Pancreas (tissue), 10 donors: Measurements from ENCODE around the gene CD320. TPM values are rescaled to one million over a fixed set of nuclear protein-coding genes. Genes with fewer than 3 reads are reported as not detected.
A peak's percentile ranks its signal among the peaks of the same experiment; 100 is the strongest.
"Not testable (repeated sequence)": the region's sequence is repeated elsewhere in the genome, so short reads cannot be mapped to it uniquely, and the experiment has no call there.

Source experiments
- ATAC-seq, 4 donors: fragments of 200-7000 bp; cut with Tn5 transposase; one replicate each; pipeline versions ENCODE4 v1.8.0 to v1.9.1; 2020; ENCODE audit warnings: mild to moderate bottlenecking in 4 of 4, moderate library complexity in 4 of 4
- DNase-seq, 6 donors: peaks; one replicate each; pipeline ENCODE4 v3.0.0-alpha.2; 2020
- FAIRE-seq: peaks from 2 replicates; lab custom pipeline; 2012; peaks lifted over from hg19 to GRCh38; lab: Jason Lieb, UNC
- H3K27ac ChIP-seq, 4 donors: fragments of 200-600 bp; sonication (generic); 1 replicate in 3 of 4; 2 replicates in 1 of 4; pipeline versions ENCODE4 v1.5.0 to v1.8.0; 2020
- H3K27me3 ChIP-seq, 4 donors: fragments of 200-600 bp; one replicate each; pipeline ENCODE4 v1.8.0; 2021
- H3K36me3 ChIP-seq, 3 donors: fragments of 200-600 bp; sonication (generic) in 1 of 3; one replicate each; pipeline versions ENCODE4 v1.5.0 to v1.8.0; 2020 to 2021
- H3K4me1 ChIP-seq, 3 donors: fragments of 200-600 bp; one replicate each; pipeline ENCODE4 v1.8.0; 2021
- H3K4me3 ChIP-seq, 4 donors: fragments of 200-600 bp; sonication (generic) in 2 of 4; one replicate each; pipeline versions ENCODE4 v1.5.0 to v1.8.0; 2020 to 2021
- H3K9me3 ChIP-seq, 4 donors: fragments of 200-600 bp; one replicate each; pipeline ENCODE4 v1.8.0; 2021
- WGBS, 2 donors: extraction: QIAGEN DNeasy Blood & Tissue Kit; methylation state at CpG; one replicate each; pipeline ENCODE4 v1.1.7; 2013; 5-methylcytosine and 5-hydroxymethylcytosine counted together
- intact Hi-C, 3 donors: fragments of 100-400 bp; cut with DNase I; formaldehyde crosslinking; loops; one replicate each; pipeline versions ENCODE4 v1.11.1 to v1.14.2; 2022
- polyA plus RNA-seq, 2 donors: library from polyadenylated mRNA; stranded (reverse); fragments of 200-250 nt; gene quantifications; one replicate each; pipeline ENCODE4 v1.2.3, GENCODE V29; 2013
- total RNA-seq, 6 donors: library from RNA; stranded (reverse); fragmentation: NEBNext Ultra II Directional in 4 of 6; extraction: Animal tissue kit (Norgen Biotek cat#: 25700) in 4 of 6; gene quantifications; one replicate each; pipeline versions ENCODE4 v1.2.1 to v1.2.4, GENCODE V29; 2021 to 2023
- TF ChIP-seq, protein P1 (sequence below), 4 donors: fragments of 200-600 bp; sonication (generic) in 3 of 4; IDR thresholded peaks; one replicate each; pipeline versions ENCODE4 v1.5.0 to v1.8.0; 2021; ENCODE audit warnings: antibody characterized with exemption in 4 of 4
- donor health status: healthy with polysubstance abuse.
- donor health status: DM: no; HTN: no; CAD: no; lungs with moderate emphysema.
- donor health status: DM: no; HTN: no; CAD: no.
- donor health status: control.
- donor health status: control.
- donor health status: Bipolar disorder and iron deficiency.
- donor health status: DM: yes; HTN: yes; CAD: no.
- donor health status: DM: no; HTN: no; CAD: no.
- donor health status: DM: no; HTN: no; CAD: no.
- donor health status: DM: yes; HTN: yes; CAD: no.

Gene CD320
- total and polyA plus RNA-seq, 8 donors: 13.8 to 58.4 (median 20.9) TPM

DNA sequence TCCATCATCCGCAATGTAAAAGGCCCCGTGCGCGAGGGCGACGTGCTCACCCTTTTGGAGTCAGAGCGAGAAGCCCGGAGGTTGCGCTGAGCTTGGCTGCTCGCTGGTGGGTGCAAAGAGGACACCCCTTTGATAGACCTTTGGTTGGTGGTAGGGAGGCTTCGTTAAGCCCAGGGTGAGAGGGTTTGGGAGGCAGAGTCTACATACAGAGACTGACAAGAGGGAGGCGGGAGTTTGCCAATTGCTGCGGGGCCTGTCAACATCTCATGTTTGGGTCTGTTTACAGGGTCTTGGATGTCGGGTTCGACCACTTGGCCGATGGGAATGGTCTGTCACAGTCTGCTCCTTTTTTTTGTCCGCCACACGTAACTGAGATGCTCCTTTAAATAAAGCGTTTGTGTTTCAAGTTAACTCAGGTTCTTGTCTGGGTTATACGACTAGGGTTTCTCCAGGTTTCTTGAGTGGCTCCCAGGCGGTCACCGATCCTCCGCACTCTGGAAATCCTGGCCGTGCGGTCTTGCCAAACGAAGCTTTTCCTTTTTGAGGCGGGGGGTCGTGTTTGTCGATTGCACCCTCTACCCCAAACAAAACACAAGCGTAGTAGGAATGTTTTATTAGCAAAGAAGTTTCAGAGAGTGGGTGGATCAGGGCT lies 14.0 kb upstream of the CD320 start:
- Histone ChIP-seq H3K27ac (peak overlapping the region in 1 of 4 donors; percentile 61), H3K27me3 (no peaks in the 10 kb centered on the region), H3K36me3 (peaks cover 0 to 9% (median 6%) of the 10 kb centered on the region in 3 donors), H3K4me1 (peaks cover 8 to 23% (median 9%) of the 10 kb centered on the region in 3 donors), H3K4me3 (peak overlapping the region; percentile 61 to 93 (median 76)), H3K9me3 (no peaks in the 10 kb centered on the region)
- DNase-seq: no peak
- TF ChIP-seq, protein P1, sequence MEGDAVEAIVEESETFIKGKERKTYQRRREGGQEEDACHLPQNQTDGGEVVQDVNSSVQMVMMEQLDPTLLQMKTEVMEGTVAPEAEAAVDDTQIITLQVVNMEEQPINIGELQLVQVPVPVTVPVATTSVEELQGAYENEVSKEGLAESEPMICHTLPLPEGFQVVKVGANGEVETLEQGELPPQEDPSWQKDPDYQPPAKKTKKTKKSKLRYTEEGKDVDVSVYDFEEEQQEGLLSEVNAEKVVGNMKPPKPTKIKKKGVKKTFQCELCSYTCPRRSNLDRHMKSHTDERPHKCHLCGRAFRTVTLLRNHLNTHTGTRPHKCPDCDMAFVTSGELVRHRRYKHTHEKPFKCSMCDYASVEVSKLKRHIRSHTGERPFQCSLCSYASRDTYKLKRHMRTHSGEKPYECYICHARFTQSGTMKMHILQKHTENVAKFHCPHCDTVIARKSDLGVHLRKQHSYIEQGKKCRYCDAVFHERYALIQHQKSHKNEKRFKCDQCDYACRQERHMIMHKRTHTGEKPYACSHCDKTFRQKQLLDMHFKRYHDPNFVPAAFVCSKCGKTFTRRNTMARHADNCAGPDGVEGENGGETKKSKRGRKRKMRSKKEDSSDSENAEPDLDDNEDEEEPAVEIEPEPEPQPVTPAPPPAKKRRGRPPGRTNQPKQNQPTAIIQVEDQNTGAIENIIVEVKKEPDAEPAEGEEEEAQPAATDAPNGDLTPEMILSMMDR (IDR thresholded peaks at IDR 0.05): no peak
- intact Hi-C loops: no loop called here
- FAIRE-seq: no peak
- 8 to 12% methylated on average over 30 of the region's 30 CpGs for WGBS, 2 donors
- peak in 1 of 4 donors; percentile 23 for ATAC-seq

DNA sequence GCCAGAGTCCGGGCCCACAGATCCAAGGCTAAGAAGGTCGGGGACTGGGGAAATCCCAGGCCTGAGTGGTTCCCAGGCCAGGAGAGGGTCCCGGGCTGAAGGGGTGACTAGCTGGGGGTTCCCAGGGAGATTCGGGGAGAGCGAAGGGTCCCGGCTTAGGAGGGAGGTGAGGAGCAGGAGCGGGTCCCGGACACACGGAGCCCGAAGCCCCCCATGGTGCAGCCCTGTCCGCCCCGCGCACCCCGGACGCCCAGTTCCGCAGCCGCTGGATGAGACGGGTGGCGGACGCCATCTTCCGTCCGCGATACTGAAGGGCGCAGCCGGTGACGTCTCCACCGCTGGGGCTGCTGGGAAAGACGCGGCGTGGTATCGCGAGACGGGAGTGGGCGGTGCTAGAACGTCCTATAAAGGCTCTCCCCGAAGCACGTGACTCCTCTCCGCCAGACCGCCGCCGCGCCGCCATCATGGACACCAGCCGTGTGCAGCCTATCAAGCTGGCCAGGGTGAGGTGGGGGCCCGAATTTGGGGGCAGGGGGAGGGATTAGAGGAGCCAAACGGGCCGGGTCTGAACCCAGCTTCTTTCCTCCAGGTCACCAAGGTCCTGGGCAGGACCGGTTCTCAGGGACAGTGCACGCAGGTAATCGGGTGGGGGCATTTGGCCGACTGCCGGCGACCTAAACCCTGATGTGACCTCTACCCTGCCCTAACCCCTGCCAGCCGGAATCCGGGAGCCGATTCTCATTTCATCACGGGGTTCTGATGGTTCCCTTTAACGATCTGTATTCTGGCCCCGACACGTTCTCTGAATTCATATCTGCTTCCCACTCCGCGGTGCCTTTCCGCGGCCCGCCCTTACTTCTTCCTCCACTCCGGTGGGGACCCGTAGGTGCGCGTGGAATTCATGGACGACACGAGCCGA lies 13.2 kb upstream of the CD320 start, which contains the start of the genes NDUFA7 and RPS28:
Gene NDUFA7, minus strand, starts transcription at position 309 of the 919 bp plus-strand sequence. Its CDS starts 17 bp downstream, at position 292.
Gene RPS28, plus strand, starts transcription at position 430 of the 919 bp plus-strand sequence. Its CDS starts 35 bp downstream, at position 465.
- no peaks in the 10 kb centered on the region for H3K27me3 ChIP-seq
- intact Hi-C loops: no loop called here
- H3K27ac ChIP-seq: peak within 1 kb of the TSS; percentile 61 to 80 (median 78)
- no peak for FAIRE-seq
- peak; percentile 95 to 98 (median 95) for ATAC-seq
- H3K36me3 ChIP-seq: peaks cover 0 to 9% (median 6%) of the 10 kb centered on the region in 3 donors
- WGBS, 2 donors: 0% methylated on average over 66 to 72 of the region's 72 CpGs
- H3K4me3 ChIP-seq: peak within 1 kb of the TSS; percentile 61 to 93 (median 76)
- peaks cover 8 to 23% (median 9%) of the 10 kb centered on the region in 3 donors for H3K4me1 ChIP-seq
- TF ChIP-seq, protein P1 (IDR thresholded peaks at IDR 0.05): no peak
- H3K9me3 ChIP-seq: no peaks in the 10 kb centered on the region
- DNase-seq: peak; percentile 94 to 99 (median 98)

DNA sequence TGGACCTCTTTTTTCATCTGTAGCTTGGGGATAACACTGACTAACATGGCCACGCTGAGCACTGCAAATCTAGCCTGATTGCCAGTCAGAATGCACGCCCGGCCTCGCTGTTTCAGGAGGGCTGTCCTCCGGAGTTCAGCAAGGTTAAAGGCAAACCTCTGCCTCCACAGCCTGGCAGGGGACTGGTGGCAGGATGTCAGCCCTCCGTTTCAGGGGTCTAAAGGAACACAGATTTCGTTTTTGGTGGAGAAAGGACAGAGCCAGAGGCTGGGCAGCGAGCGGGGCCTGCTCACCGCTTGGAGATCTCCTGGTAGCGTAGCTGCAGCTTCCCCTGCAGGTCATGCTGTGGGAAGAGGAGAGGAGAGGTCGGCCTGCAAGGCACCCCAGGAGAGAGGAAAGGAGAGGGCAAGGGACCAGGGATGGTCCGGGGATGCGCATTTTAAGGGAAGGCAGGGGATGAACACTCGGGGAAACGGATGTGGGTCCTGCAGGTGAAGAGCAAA lies 12.5 kb upstream of the CD320 start:
- FAIRE-seq (no peak), DNase-seq (no peak), ATAC-seq (peak; percentile 1 to 36 (median 9))
- 0 to 1% methylated on average over 15 to 16 of the region's 16 CpGs for WGBS, 2 donors
- Histone ChIP-seq H3K36me3 (peaks cover 0 to 12% (median 9%) of the 10 kb centered on the region in 3 donors), H3K4me1 (peaks cover 8 to 23% (median 9%) of the 10 kb centered on the region in 3 donors), H3K9me3 (no peaks in the 10 kb centered on the region), H3K4me3 (peak overlapping the region; percentile 61 to 93 (median 76)), H3K27me3 (no peaks in the 10 kb centered on the region), H3K27ac (peak overlapping the region; percentile 61 to 80 (median 78))
- TF ChIP-seq, protein P1 (IDR thresholded peaks at IDR 0.05): no peak
- intact Hi-C loops: no loop called here

DNA sequence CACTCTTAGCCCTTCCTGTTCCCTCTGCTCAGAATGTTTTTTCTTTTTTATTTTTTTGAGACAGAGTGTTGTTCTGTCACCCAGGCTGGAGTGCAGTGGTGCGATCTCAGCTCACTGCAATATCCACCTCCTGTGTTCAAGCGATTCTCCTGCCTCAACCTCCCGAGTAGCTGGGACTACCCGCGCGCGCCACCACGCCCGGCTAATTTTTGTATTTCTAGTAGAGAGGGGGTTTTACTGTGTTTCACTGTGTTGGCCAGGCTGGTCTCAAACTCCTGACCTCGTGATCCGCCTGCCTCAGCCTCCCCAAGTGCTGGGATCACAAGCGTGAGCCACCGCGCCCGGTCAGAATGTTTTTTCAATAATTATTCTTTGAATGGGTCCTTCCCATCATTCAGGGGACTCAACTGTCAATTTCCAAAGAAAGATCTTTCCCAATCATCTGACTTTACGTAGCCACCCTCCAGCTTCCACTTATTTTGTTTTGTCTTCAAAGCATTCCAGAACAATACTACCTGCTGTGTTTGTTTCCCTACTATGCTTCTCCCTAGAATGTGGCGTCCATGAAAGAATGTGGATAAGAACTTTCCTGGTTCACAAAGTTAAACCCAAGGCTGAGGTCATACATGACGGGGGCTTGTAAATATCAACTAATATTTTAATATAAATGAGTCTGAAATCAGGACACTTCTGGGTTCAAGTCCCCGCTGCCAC lies 11.8 kb upstream of the CD320 start:
- WGBS, 2 donors: 76 to 81% methylated on average over 19 of the region's 19 CpGs
- Histone ChIP-seq H3K27me3 (no peaks in the 10 kb centered on the region), H3K4me3 (peak overlapping the region in 3 of 4 donors; percentile 61 to 93 (median 91)), H3K36me3 (peaks cover 0 to 18% (median 9%) of the 10 kb centered on the region in 3 donors), H3K4me1 (peaks cover 8 to 23% (median 9%) of the 10 kb centered on the region in 3 donors), H3K9me3 (no peaks in the 10 kb centered on the region), H3K27ac (no peak overlapping the region)
- DNase-seq (no peak), ATAC-seq (no peak), FAIRE-seq (no peak)
- TF ChIP-seq, protein P1 (IDR thresholded peaks at IDR 0.05): no peak
- intact Hi-C loops: no loop called here

DNA sequence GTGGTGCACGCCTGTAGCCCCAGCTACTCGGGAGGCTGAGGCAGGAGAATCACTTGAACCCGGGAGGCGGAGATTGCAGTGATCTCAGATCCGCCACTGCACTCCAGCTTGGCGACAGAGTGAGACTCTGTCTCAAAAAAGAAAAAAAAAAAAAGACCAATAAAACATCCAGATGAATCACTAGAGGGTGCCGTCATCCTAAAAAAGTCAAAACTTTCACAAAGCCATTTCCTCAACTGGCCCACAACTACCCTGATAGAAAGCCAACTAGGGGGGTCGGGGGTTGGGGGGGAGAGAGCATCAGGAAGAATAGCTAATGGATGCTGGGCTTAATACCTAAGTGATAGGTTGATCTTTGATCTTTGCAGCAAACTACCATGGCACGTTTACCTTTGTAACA lies 10.7 kb upstream of the CD320 start:
- Histone ChIP-seq H3K36me3 (peaks cover 0 to 22% (median 7%) of the 10 kb centered on the region in 3 donors), H3K4me1 (peaks cover 8 to 23% (median 9%) of the 10 kb centered on the region in 3 donors)
- DNase-seq, H3K9me3 ChIP-seq, ATAC-seq, FAIRE-seq, H3K4me3 ChIP-seq, intact Hi-C loops, H3K27ac ChIP-seq, H3K27me3 ChIP-seq: not testable (repeated sequence)
- 82 to 83% methylated on average over 9 of the region's 9 CpGs for WGBS, 2 donors
